Measurements from ENCODE around the gene PEX14.

PEX14 gene

GRCh38 chr1:10616696-10617095, 141.9 kb downstream of the PEX14 start:
- H3K4me3 ChIP-seq (ENCODE audit: low read length) = no peak overlapping the region
- no peak for DNase-seq (ENCODE audit: low read depth)
- TF ChIP-seq, protein P1, sequence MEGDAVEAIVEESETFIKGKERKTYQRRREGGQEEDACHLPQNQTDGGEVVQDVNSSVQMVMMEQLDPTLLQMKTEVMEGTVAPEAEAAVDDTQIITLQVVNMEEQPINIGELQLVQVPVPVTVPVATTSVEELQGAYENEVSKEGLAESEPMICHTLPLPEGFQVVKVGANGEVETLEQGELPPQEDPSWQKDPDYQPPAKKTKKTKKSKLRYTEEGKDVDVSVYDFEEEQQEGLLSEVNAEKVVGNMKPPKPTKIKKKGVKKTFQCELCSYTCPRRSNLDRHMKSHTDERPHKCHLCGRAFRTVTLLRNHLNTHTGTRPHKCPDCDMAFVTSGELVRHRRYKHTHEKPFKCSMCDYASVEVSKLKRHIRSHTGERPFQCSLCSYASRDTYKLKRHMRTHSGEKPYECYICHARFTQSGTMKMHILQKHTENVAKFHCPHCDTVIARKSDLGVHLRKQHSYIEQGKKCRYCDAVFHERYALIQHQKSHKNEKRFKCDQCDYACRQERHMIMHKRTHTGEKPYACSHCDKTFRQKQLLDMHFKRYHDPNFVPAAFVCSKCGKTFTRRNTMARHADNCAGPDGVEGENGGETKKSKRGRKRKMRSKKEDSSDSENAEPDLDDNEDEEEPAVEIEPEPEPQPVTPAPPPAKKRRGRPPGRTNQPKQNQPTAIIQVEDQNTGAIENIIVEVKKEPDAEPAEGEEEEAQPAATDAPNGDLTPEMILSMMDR (conservative IDR thresholded peaks at IDR 0.05; ENCODE audit: low read depth, low read length) = no peak

GRCh38 chr1:10617318-10617717, 142.6 kb downstream of the PEX14 start:
- DNase-seq (ENCODE audit: low read depth) = no peak

DNA sequence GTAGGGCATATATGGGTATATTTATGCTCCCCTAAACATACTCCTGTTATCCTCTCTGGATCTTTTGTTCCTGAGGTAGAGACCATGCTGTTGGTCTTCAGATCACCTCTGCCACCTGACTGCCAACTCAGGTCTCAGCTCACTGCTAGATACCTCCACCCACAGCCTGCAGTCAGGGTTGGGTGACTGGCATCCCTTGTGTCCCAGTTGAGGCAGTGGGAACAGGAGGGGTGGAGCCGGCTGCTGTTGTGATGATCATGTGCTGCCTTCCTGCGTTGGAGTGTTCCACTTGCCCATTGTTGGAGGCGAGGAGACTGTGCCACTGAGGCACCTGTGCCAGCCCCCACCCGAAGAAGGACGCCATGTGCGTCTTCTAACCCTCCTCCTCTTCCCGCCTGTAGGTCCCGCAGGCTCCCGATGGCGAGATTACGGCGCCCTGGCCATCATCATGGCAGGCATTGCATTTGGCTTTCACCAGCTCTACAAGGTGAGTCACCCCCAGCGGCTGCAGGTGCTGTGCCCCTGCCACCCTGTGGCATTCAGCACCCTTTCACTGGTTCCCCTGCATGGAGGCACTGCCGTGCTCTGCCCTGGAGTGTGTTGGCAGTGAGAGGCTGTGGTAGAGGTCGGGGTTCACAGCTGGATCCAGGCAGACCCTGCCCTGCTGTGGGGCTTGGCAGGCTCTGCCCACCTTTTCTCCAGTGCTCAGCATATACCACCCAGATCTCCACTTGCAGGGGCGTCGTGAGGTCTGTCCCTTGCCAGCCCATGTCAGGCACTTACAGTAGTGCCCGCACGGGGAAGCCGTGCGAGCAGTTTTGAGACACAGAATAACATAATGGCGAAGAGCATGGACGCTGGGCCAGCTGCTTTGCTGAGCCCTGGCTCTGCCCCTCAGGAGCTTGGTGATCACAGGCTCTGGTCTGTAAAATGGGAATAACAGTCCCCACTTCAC, 143.5 kb downstream of the PEX14 start:
- no peak for DNase-seq (ENCODE audit: low read depth)
- H3K4me3 ChIP-seq (ENCODE audit: low read length) = no peak overlapping the region
- TF ChIP-seq, protein P1 (conservative IDR thresholded peaks at IDR 0.05; ENCODE audit: low read depth, low read length) = no peak

More at GRCh38 chr1:10617318-10617717, 142.6 kb downstream of the PEX14 start:
- no peak overlapping the region for H3K4me3 ChIP-seq (ENCODE audit: low read length)
- TF ChIP-seq, protein P1 (conservative IDR thresholded peaks at IDR 0.05; ENCODE audit: low read depth, low read length) = no peak

DNA sequence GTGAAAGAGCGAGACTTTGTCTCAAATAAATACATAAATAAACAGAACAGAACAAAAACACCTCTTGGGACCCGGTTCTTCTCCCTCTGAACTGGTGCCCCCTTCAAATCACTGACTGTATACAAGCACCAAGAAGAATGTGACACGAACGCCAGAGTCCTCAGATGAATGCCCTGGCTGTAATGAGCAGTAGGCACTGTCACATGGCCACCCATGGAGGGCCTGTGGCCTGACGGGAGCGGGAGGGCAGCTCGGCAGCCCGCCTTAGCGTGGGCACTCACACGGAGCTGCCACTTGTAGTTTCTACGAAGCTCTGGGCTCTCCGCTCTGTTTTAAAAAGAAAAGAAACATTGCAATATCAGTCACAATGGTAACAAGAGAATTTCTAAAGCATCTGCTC, 146.0 kb downstream of the PEX14 start:
- H3K4me3 ChIP-seq (ENCODE audit: low read length) = no peak overlapping the region
- DNase-seq (ENCODE audit: low read depth) = no peak
- TF ChIP-seq, protein P1 (conservative IDR thresholded peaks at IDR 0.05; ENCODE audit: low read depth, low read length) = no peak

DNA sequence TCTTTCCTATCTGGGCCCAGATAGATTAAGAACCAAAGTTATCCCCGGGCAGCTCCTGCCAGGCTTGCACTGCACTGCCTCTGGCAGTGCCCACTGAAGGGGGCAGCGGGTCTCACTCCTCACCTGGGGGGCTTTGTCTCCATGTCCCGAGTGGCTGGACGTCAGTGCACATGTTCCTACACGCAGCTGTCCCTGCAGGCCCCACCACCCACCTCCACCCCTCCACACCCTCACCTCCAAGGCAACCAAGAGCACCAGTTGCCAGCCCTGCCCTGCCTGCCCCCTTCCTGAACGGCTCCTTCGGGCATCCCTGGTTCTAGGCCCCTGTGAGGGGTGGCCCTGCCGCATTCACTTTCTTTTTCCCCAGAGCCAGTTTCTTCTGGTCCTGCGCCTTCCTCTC, 147.2 kb downstream of the PEX14 start:
- no peak overlapping the region for H3K4me3 ChIP-seq (ENCODE audit: low read length)
- TF ChIP-seq, protein P1 (conservative IDR thresholded peaks at IDR 0.05; ENCODE audit: low read depth, low read length) = no peak
- no peak for DNase-seq (ENCODE audit: low read depth)

DNA sequence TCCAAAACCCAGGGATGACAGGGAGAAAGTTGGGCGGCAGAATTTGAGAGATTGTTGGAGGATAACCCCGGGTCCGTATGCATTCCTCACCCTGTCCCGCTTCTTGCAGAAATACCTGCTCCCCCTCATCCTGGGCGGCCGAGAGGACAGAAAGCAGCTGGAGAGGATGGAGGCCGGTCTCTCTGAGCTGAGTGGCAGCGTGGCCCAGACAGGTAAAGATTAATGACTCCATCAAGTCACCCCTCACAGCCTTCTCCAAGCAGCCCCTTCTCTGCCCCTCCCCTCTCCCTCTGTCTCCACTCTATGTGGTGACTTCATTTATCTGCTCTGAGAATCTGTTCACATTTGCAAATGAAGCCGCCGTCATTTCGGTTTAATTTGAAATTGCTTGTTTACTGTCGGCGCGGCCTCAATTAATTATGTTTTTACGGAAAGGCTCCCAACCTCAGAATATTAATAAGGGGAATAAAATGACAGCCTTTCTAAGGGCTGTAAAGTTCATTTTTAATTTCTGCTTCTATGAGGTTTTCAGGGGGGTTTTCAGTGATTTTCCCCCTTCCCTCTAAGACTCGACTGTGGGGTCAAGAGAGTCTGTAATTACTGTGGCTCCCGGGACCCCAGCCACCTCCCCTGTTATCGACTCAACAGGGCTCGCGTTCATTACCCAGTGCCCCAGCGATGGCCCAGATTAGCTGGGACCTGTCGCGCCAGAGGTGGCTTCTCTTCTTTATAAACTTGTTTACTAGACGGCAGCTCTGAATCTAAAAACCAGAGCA, 148.3 kb downstream of the PEX14 start:
- H3K4me3 ChIP-seq (ENCODE audit: low read length) = no peak overlapping the region
- TF ChIP-seq, protein P1 (conservative IDR thresholded peaks at IDR 0.05; ENCODE audit: low read depth, low read length) = no peak
- DNase-seq (ENCODE audit: low read depth) = no peak
